K562 (cell line): ENCODE measurements around the gene ZBED4. TPM values are rescaled to one million over a fixed set of nuclear protein-coding genes. Genes with fewer than 3 reads are reported as not detected.

ENCODE experiments used
- GTF2F1 ChIP-seq: IDR thresholded peaks from 2 replicates; pipeline ENCODE4 v1.6.1; 2011; ENCODE audit warnings: low read depth, low read length, improper control_type of control experiment
- RBM25 ChIP-seq: fragments of 200-400 bp; formaldehyde crosslinking; IDR thresholded peaks from 2 replicates; pipeline ENCODE4 v1.6.1; 2018; ENCODE audit warnings: low read length, low read depth, moderate library complexity; ENCODE audit not compliant: severe bottlenecking
- VEZF1 ChIP-seq: fragments of 200-800 bp; sonication (Bioruptor generic); IDR thresholded peaks from 2 replicates; pipeline ENCODE4 v1.6.1; 2017; ENCODE audit warnings: missing genetic modification characterization, missing compliant biosample characterization
- ZNF511 ChIP-seq: sonication (generic); formaldehyde crosslinking; IDR thresholded peaks from 2 replicates; pipeline ENCODE4 v1.8.0; 2022; ENCODE audit warnings: mild to moderate bottlenecking, missing genetic modification reagents
- polyA plus RNA-seq, 8 experiments: library from polyadenylated mRNA; depleted of rRNA in 4 of 8; stranded (reverse) in 5 of 8; unstranded in 3 of 8; fragments of >200 nt; fragmentation: Nextera tagmentation in 2 of 8; fragmentation: Illumina TruSeq in 1 of 8; extraction: Ambion mirVana in 2 of 8; extraction: Trizol in 1 of 8; gene quantifications; 2 replicates each; pipeline versions ENCODE4 v1.2.1 to v1.2.3, GENCODE V29; 2011 to 2014; ENCODE audit warnings: inconsistent platforms in 1 of 8, missing spikeins in 1 of 8
- total RNA-seq, 7 experiments: library from RNA; depleted of rRNA in 6 of 7; stranded (reverse); fragments of >200 nt in 6 of 7; fragmentation: Illumina TruSeq in 2 of 7; extraction: Trizol in 2 of 7; gene quantifications; 2 replicates each; pipeline versions ENCODE4 v1.2.1 to v1.2.3, GENCODE V29; 2011 to 2021; ENCODE audit warnings: low replicate concordance in 1 of 7
- TF ChIP-seq, protein P1 (sequence below): fragments of 250-450 bp; sonication (Bioruptor Pico); IDR thresholded peaks from 2 replicates; pipeline ENCODE4 v1.4.0; 2020; ENCODE audit warnings: mild to moderate bottlenecking

ZBED4 gene
- total and polyA plus RNA-seq, 9 of the 15 experiments (the other 6 are each of a cell fraction or from before 2014, with no cell fraction given): 1.5 to 16.8 (median 7.4) TPM

DNA sequence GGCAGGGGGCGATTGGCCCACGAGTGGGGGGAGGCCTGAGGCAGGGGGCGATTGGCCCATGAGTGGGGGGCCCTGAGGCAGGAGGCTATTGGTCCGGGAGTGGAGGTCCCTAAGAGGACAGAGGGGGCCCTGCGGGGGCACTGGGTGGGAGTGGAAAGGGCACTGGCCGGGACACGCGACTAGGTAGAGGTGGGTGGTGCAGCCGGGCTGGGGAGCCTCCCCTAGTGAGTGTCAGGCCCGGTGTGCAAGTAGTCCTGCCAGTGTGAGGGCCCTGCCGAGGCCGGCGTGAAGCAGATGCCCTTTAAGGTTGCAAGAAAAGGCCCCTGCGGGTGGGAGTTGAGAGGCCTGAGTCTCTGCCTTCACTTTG, 25.1 kb upstream of the ZBED4 start (continued):
- TF ChIP-seq VEZF1 (CRISPR knock-in tag): no peak
- TF ChIP-seq ZNF511: no peak
- TF ChIP-seq, protein P1, sequence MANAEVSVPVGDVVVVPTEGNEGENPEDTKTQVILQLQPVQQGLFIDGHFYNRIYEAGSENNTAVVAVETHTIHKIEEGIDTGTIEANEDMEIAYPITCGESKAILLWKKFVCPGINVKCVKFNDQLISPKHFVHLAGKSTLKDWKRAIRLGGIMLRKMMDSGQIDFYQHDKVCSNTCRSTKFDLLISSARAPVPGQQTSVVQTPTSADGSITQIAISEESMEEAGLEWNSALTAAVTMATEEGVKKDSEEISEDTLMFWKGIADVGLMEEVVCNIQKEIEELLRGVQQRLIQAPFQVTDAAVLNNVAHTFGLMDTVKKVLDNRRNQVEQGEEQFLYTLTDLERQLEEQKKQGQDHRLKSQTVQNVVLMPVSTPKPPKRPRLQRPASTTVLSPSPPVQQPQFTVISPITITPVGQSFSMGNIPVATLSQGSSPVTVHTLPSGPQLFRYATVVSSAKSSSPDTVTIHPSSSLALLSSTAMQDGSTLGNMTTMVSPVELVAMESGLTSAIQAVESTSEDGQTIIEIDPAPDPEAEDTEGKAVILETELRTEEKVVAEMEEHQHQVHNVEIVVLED (CRISPR knock-in tag): no peak
- TF ChIP-seq GTF2F1: no peak
- TF ChIP-seq RBM25: no peak
